Globus pallidus (tissue), 1 donor: ENCODE results near the gene CDC25B.
"Not testable (repeated sequence)": the region's sequence is repeated elsewhere in the genome, so short reads cannot be mapped to it uniquely, and the experiment has no call there.

ENCODE experiments used
- DNase-seq: peaks from one replicate; pipeline ENCODE4 v3.0.0-alpha.2; 2015; ENCODE audit warnings: low spot score

The CDC25B gene

DNA sequence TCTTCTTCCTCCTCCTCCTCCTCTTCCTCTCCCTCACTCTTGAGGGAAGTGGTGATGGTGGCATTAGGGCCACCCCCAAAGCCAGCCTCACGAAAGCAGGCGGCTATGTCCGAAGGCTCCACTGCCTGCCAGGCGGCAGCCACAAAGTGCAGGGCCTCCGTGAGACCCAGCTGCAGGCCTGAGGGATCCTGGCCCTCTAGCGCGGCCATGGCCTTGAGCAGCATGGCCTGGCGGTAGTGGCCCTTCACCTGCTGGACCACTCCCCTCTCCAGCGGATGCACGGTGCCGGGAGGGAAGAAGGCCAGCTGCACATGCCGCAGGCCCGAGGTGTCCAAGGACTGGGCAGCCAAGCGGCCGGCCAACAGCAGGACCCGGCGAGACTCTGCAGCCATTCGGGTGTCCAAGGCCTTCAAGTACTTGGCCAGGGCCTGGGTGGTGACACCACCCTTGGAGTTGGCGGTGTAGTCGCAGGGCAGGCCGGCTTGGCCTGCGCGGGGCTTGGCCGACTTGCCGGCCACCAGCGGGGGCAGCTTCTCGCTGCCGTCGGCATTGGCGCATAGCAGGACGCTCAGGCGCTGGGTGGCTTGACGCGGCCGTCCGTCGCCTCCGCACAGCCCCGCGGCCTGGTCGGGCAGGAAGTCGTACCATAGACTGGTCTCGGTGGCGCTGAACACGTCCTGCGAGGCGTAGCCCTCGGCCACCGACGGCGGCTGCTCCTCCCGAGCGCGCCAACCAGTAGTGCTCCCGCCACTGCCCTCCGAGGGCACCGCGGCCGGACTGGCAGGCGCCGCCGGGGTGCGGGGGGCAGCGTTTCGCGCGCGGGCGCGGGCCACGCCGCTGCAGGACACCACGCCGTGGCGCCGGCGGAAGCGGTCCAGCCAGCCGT, 10.6 kb upstream of the CDC25B start:
- DNase-seq: no peak

DNA sequence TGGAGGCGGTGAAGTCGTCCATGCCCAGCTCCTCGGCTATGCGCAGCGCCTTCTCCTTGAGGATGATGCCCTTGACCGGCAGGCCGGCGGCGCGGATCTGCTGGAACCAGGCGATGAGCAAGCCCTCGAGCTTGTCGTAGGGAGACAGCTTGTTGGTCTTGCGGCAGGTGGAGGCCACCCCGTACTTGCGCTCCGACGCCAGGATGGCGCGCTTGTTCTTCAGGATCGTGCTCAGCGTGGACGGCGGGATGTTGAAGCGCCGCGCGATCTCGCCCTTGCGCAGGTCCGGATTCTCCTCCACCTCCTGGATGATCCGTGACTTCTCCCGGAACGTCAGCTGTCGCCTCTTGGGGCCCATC, 10.0 kb upstream of the CDC25B start:
- DNase-seq: no peak

GRCh38 chr20:3786665-3787323, 9.3 kb upstream of the CDC25B start, which contains the start of gene CENPB:
Gene CENPB (minus strand): TSS chr20:3786740. CDS start chr20:3786483, 257 bp downstream.
- peak; percentile 85 for DNase-seq

DNA sequence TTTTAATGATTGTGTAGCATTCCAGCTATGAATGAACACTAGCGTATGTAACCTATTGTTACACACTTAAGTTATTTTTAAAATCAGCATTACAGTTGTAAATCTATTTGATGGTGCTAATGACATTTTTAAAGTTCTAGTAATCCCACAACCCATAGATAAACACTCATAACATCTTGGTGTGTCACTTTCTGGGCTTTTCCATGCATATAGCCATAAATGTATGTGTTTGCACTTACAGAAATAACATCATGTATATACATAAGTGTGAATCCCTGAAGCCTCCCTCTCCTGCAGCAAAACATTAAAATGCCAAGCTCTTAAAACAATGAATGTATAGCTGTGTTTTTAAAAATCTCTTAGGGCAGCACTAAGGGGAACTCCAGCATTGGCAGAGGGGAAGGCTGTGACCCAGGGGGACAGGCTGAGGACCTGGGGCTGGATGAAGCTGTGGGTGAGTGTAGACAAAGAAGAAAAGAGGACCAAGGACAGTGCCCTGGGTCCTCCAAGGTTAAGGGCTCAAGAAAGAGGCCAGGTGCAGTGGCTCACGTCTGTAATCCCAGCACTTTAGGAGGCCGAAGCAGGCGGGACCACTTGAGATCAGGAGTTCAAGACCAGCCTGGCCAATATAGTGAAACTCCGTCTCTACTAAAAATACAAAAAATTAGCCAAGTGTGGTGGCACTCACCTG, 8.6 kb upstream of the CDC25B start:
- no peak for DNase-seq

GRCh38 chr20:3788685-3789155, 7.4 kb upstream of the CDC25B start:
- no peak for DNase-seq

DNA sequence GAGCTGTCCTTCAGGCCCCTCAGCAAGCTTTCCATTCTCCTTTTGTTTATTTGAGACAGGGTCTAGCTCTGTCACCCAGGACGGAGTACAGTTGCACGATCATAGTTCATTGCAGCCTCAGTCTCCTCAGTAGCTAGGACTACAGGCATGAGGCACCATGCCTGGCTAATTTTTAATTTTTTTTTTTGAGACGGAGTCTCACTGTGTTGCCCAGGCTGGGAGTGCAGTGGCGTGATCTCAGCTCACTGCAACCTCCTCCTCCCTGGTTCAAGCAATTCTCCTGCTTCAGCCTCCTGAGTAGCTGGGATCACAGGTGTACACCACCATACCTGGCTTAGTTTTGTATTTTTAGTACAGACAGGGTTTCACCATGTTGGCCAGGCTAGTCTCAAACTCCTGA, 6.9 kb upstream of the CDC25B start:
- not testable (repeated sequence) for DNase-seq

DNA sequence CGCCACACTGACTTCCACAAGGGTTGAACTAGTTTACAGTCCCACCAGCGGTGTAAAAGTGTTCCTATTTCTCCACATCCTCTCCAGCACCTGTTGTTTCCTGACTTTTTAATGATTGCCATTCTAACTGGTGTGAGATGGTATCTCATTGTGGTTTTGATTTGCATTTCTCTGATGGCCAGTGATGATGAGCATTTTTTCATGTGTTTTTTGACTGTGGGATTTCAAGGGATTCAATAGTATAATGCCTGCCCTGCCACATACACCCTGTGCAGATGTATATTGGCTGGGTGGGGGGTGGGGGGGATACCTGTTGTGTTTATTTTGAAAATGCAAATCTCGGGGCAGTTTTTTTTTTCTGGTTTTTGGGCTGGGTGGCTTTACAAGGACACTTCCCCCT, 1.9 kb upstream of the CDC25B start:
- not testable (repeated sequence) for DNase-seq

GRCh38 chr20:3794701-3795420, 1.2 kb upstream of the CDC25B start:
- no peak for DNase-seq

DNA sequence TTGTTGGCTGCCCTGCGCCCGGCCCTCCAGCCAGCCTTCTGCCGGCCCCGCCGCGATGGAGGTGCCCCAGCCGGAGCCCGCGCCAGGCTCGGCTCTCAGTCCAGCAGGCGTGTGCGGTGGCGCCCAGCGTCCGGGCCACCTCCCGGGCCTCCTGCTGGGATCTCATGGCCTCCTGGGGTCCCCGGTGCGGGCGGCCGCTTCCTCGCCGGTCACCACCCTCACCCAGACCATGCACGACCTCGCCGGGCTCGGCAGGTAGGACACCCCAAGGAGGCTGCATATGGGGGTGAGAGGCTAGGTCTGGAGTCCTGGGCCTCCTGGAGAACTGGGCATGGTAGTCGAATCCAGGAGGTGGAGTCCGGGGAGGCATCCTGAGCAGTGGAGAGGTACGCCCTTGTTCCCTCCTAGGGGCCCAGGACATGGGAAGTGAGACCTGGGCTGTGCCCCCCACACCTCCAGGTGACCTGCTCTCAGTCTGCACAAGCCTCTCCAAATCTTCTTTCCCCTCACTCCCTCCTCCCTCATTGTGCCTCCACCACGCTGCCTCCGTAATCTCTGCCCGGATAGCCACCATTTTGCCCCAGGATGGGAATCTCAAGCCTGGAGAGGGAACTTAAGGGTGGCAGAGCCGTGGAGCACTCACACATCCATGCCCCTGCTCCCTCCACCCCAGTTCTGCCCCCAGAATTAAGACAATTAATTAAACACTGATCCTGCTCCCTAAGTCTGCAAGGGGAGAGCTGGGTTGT, 541 bp downstream of the CDC25B start:
- DNase-seq: no peak

- DNase-seq: no peak
Observed at GRCh38 chr20:3797226-3797545, 1.1 kb downstream of the CDC25B start.

DNA sequence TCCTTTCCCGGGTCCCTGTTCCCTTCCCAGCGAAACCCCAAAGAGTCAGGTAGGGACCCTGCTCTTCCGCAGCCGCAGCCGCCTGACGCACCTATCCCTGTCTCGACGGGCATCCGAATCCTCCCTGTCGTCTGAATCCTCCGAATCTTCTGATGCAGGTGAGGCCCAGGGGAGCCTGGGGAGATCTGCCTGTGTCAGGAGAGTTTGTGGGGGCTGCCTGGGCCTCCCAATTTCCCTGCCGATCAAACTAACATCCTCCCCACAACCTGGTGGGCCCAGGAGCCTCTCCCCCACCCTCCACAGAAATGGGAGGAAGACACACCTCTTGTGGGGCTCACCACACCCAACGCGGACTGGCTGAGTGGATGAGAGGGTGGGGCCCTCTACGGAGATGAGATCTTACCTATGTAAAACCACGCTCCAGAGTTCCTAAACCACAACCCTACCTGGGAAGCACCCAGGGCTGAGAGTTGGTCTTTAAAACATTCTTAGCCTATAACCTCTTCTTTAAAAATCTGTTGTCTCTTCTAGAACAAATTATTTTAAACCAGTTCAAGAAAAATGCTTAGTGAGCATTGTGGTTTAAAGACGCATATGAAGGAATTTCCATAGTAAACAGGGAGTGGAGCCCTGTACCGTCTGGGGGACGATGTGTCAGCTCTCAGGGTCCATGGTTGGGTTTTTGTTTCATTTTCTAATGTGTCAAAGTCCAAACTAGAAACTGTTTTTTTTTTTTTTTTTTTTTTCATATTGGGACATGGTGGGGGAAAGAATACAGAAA, 1.7 kb downstream of the CDC25B start:
- DNase-seq: no peak

GRCh38 chr20:3798373-3798768, 2.3 kb downstream of the CDC25B start:
- DNase-seq: peak; percentile 65

- no peak for DNase-seq
Observed at GRCh38 chr20:3798908-3799248, 2.8 kb downstream of the CDC25B start.

- no peak for DNase-seq
Observed at GRCh38 chr20:3800256-3800877, 4.3 kb downstream of the CDC25B start.

- no peak for DNase-seq
Observed at GRCh38 chr20:3800878-3801260, 4.8 kb downstream of the CDC25B start.

GRCh38 chr20:3801299-3801698, 5.2 kb downstream of the CDC25B start:
- DNase-seq: no peak

- no peak for DNase-seq
Observed at GRCh38 chr20:3801846-3802245, 5.7 kb downstream of the CDC25B start.

- DNase-seq: no peak
Observed at GRCh38 chr20:3802524-3803239, 6.6 kb downstream of the CDC25B start.

GRCh38 chr20:3803289-3803688, 7.2 kb downstream of the CDC25B start:
- no peak for DNase-seq

GRCh38 chr20:3803854-3804253, 7.7 kb downstream of the CDC25B start:
- no peak for DNase-seq
